Measurements from ENCODE around the gene RPLP1.

The RPLP1 gene

GRCh38 chr15:69457304-69458280 lies 5.0 kb downstream of the RPLP1 start:
- Histone ChIP-seq H3K36me3 (ENCODE audit: control insufficient read depth, insufficient read depth, low read length) (peaks cover 43% of the 10 kb centered on the region), H3K9me3 (ENCODE audit: control insufficient read depth, insufficient read depth, low read length) (no peaks in the 10 kb centered on the region), H3K4me1 (ENCODE audit: control insufficient read depth, insufficient read depth, low read length) (peaks cover 7% of the 10 kb centered on the region), H3K4me3 (ENCODE audit: low read depth, low read length) (no peak overlapping the region), H3K27me3 (ENCODE audit: control insufficient read depth, insufficient read depth, low read length) (no peaks in the 10 kb centered on the region), H3K27ac (ENCODE audit: low read depth, low read length) (peak overlapping the region; percentile 48), H3K9ac (ENCODE audit: low read depth, low read length) (no peak overlapping the region)

GRCh38 chr15:69459066-69459465 lies 6.4 kb downstream of the RPLP1 start:
- Histone ChIP-seq H3K36me3 (ENCODE audit: control insufficient read depth, insufficient read depth, low read length) (peaks cover 36% of the 10 kb centered on the region), H3K4me1 (ENCODE audit: control insufficient read depth, insufficient read depth, low read length) (peaks cover 14% of the 10 kb centered on the region), H3K27ac (ENCODE audit: low read depth, low read length) (no peak overlapping the region)

GRCh38 chr15:69460481-69460880 lies 7.9 kb downstream of the RPLP1 start:
- H3K9me3 ChIP-seq (ENCODE audit: control insufficient read depth, insufficient read depth, low read length) = no peaks in the 10 kb centered on the region
- H3K9ac ChIP-seq (ENCODE audit: low read depth, low read length) = no peak overlapping the region
- no peaks in the 10 kb centered on the region for H3K27me3 ChIP-seq (ENCODE audit: control insufficient read depth, insufficient read depth, low read length)
- peaks cover 22% of the 10 kb centered on the region for H3K36me3 ChIP-seq (ENCODE audit: control insufficient read depth, insufficient read depth, low read length)
- no peak overlapping the region for H3K4me3 ChIP-seq (ENCODE audit: low read depth, low read length)
- H3K27ac ChIP-seq (ENCODE audit: low read depth, low read length) = no peak overlapping the region
- peaks cover 7% of the 10 kb centered on the region for H3K4me1 ChIP-seq (ENCODE audit: control insufficient read depth, insufficient read depth, low read length)

More at GRCh38 chr15:69459066-69459465, 6.4 kb downstream of the RPLP1 start:
- H3K4me3 ChIP-seq (ENCODE audit: low read depth, low read length) = no peak overlapping the region
- H3K9ac ChIP-seq (ENCODE audit: low read depth, low read length) = no peak overlapping the region
- no peaks in the 10 kb centered on the region for H3K27me3 ChIP-seq (ENCODE audit: control insufficient read depth, insufficient read depth, low read length)
- no peaks in the 10 kb centered on the region for H3K9me3 ChIP-seq (ENCODE audit: control insufficient read depth, insufficient read depth, low read length)

- Histone ChIP-seq H3K27me3 (ENCODE audit: control insufficient read depth, insufficient read depth, low read length) (no peaks in the 10 kb centered on the region), H3K27ac (ENCODE audit: low read depth, low read length) (no peak overlapping the region), H3K4me3 (ENCODE audit: low read depth, low read length) (peak overlapping the region; percentile 41; the same call in 1 of the 2 replicates), H3K4me1 (ENCODE audit: control insufficient read depth, insufficient read depth, low read length) (peaks cover 7% of the 10 kb centered on the region), H3K9me3 (ENCODE audit: control insufficient read depth, insufficient read depth, low read length) (no peaks in the 10 kb centered on the region), H3K36me3 (ENCODE audit: control insufficient read depth, insufficient read depth, low read length) (peaks cover 6% of the 10 kb centered on the region; the same call in 1 of the 2 replicates), H3K9ac (ENCODE audit: low read depth, low read length) (no peak overlapping the region)
These were observed 9.4 kb downstream of the RPLP1 start for GRCh38 chr15:69462030-69462492.

- H3K4me3 ChIP-seq (ENCODE audit: low read depth, low read length) = peak overlapping the region; percentile 62
- H3K27me3 ChIP-seq (ENCODE audit: control insufficient read depth, insufficient read depth, low read length) = no peaks in the 10 kb centered on the region
- H3K9me3 ChIP-seq (ENCODE audit: control insufficient read depth, insufficient read depth, low read length) = no peaks in the 10 kb centered on the region
- peaks cover 7% of the 10 kb centered on the region for H3K4me1 ChIP-seq (ENCODE audit: control insufficient read depth, insufficient read depth, low read length)
- H3K27ac ChIP-seq (ENCODE audit: low read depth, low read length) = peak overlapping the region; percentile 96
- H3K9ac ChIP-seq (ENCODE audit: low read depth, low read length) = peak overlapping the region; percentile 57
- peaks cover 1% of the 10 kb centered on the region; the same call in 1 of the 2 replicates for H3K36me3 ChIP-seq (ENCODE audit: control insufficient read depth, insufficient read depth, low read length)
These were observed 10.0 kb downstream of the RPLP1 start for GRCh38 chr15:69462493-69463181.

- H3K9ac ChIP-seq (ENCODE audit: low read depth, low read length) = peak overlapping the region; percentile 57
- H3K4me3 ChIP-seq (ENCODE audit: low read depth, low read length) = peak overlapping the region; percentile 62
- no peaks in the 10 kb centered on the region for H3K9me3 ChIP-seq (ENCODE audit: control insufficient read depth, insufficient read depth, low read length)
- no peaks in the 10 kb centered on the region for H3K27me3 ChIP-seq (ENCODE audit: control insufficient read depth, insufficient read depth, low read length)
- H3K36me3 ChIP-seq (ENCODE audit: control insufficient read depth, insufficient read depth, low read length) = no peaks in the 10 kb centered on the region
- H3K27ac ChIP-seq (ENCODE audit: low read depth, low read length) = peak overlapping the region; percentile 96
- peaks cover 7% of the 10 kb centered on the region for H3K4me1 ChIP-seq (ENCODE audit: control insufficient read depth, insufficient read depth, low read length)
These were observed 10.7 kb downstream of the RPLP1 start for GRCh38 chr15:69463182-69463756.

GRCh38 chr15:69465253-69465652 lies 12.6 kb downstream of the RPLP1 start:
- H3K27ac ChIP-seq (ENCODE audit: low read depth, low read length) = no peak overlapping the region
- H3K9me3 ChIP-seq (ENCODE audit: control insufficient read depth, insufficient read depth, low read length) = no peaks in the 10 kb centered on the region
- H3K4me3 ChIP-seq (ENCODE audit: low read depth, low read length) = no peak overlapping the region
- no peak overlapping the region for H3K9ac ChIP-seq (ENCODE audit: low read depth, low read length)
- H3K4me1 ChIP-seq (ENCODE audit: control insufficient read depth, insufficient read depth, low read length) = peaks cover 7% of the 10 kb centered on the region
- no peaks in the 10 kb centered on the region for H3K27me3 ChIP-seq (ENCODE audit: control insufficient read depth, insufficient read depth, low read length)
- H3K36me3 ChIP-seq (ENCODE audit: control insufficient read depth, insufficient read depth, low read length) = no peaks in the 10 kb centered on the region

GRCh38 chr15:69466733-69467132 lies 14.1 kb downstream of the RPLP1 start:
- H3K4me1 ChIP-seq (ENCODE audit: control insufficient read depth, insufficient read depth, low read length) = peaks cover 7% of the 10 kb centered on the region
- no peaks in the 10 kb centered on the region for H3K27me3 ChIP-seq (ENCODE audit: control insufficient read depth, insufficient read depth, low read length)
- no peaks in the 10 kb centered on the region for H3K9me3 ChIP-seq (ENCODE audit: control insufficient read depth, insufficient read depth, low read length)
- no peak overlapping the region for H3K9ac ChIP-seq (ENCODE audit: low read depth, low read length)
- H3K36me3 ChIP-seq (ENCODE audit: control insufficient read depth, insufficient read depth, low read length) = no peaks in the 10 kb centered on the region
- H3K4me3 ChIP-seq (ENCODE audit: low read depth, low read length) = no peak overlapping the region
- H3K27ac ChIP-seq (ENCODE audit: low read depth, low read length) = no peak overlapping the region

- no peak overlapping the region for H3K9ac ChIP-seq (ENCODE audit: low read depth, low read length)
- no peaks in the 10 kb centered on the region for H3K36me3 ChIP-seq (ENCODE audit: control insufficient read depth, insufficient read depth, low read length)
- H3K9me3 ChIP-seq (ENCODE audit: control insufficient read depth, insufficient read depth, low read length) = no peaks in the 10 kb centered on the region
- H3K4me1 ChIP-seq (ENCODE audit: control insufficient read depth, insufficient read depth, low read length) = peaks cover 7% of the 10 kb centered on the region
- H3K27me3 ChIP-seq (ENCODE audit: control insufficient read depth, insufficient read depth, low read length) = no peaks in the 10 kb centered on the region
- no peak overlapping the region for H3K27ac ChIP-seq (ENCODE audit: low read depth, low read length)
- H3K4me3 ChIP-seq (ENCODE audit: low read depth, low read length) = no peak overlapping the region
These were observed 15.0 kb downstream of the RPLP1 start for GRCh38 chr15:69467636-69468035.

GRCh38 chr15:69468241-69469121 lies 15.9 kb downstream of the RPLP1 start:
- H3K4me3 ChIP-seq (ENCODE audit: low read depth, low read length) = no peak overlapping the region
- no peaks in the 10 kb centered on the region for H3K27me3 ChIP-seq (ENCODE audit: control insufficient read depth, insufficient read depth, low read length)
- H3K4me1 ChIP-seq (ENCODE audit: control insufficient read depth, insufficient read depth, low read length) = peaks cover under 1% of the 10 kb centered on the region; the same call in 1 of the 2 replicates
- peak overlapping the region; percentile 55 for H3K27ac ChIP-seq (ENCODE audit: low read depth, low read length)
- no peaks in the 10 kb centered on the region for H3K9me3 ChIP-seq (ENCODE audit: control insufficient read depth, insufficient read depth, low read length)
- no peaks in the 10 kb centered on the region for H3K36me3 ChIP-seq (ENCODE audit: control insufficient read depth, insufficient read depth, low read length)
- no peak overlapping the region for H3K9ac ChIP-seq (ENCODE audit: low read depth, low read length)

Data from HUES48 (cell line).